Ramos (cell line): ENCODE measurements around the gene KRABD2.
"Not testable (repeated sequence)": the region's sequence is repeated elsewhere in the genome, so short reads cannot be mapped to it uniquely, and the experiment has no call there.

ENCODE experiments used
- in situ Hi-C: fragments of 300-500 bp; cut with MboI; formaldehyde crosslinking; loops from one replicate; pipeline ENCODE4 v1.14.3; 2022; ENCODE audit warnings: low sequenced_read_pairs; ENCODE audit not compliant: unreplicated experiment

The KRABD2 gene

GRCh38 chr17:8376271-8377067 is at the start of gene KRABD2:
KRABD2 (minus strand) TSS chr17:8376704.
- in situ Hi-C loops, result no loop called here

GRCh38 chr17:8421571-8421970 is 45.1 kb upstream of the KRABD2 start:
- in situ Hi-C loops, result no loop called here

DNA sequence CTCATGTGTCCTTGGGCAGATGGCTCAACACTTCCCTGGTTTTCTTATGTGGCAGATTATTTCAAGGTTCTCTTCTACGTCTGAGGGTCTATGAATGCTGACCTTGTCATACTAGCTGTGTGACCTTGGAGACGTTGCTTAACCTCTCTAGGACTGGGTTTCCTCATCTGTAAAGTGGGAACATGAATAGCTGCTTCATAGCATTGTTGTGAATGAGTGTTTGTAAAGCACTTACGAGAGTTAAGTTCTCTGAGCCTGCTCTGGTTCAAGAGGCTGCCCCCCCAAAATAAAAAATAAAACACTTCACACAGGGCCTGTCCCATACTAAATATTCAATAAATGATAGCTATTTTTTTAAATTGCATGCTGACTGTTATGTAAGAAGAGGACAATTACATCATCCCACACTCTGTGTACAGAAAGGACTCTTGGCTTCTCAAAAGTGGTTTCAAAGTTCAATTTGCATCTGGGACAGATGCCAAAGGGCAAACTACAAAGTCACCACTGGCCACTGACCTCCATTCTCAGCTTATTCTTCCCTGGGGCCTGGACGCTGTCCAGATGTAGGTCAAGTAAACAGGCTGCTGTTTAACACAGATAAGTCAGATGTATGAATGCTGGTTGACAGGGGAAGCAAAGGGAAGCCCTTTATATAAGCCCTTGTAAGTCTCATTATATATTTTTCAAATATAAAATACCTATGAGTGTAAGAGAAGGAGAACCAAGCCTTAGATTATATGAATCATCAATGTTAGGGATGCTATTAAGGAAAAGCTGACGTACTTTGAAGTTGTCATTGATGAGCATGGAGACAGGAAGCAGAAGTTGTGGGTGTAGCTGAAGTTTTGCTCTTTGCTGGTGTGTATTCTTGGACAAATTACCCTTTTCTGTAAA is 43.8 kb upstream of the KRABD2 start:
- in situ Hi-C loops, result no loop called here

GRCh38 chr17:8419305-8419704 is 42.8 kb upstream of the KRABD2 start:
- in situ Hi-C loops, result loop anchor here (10.0 kb wide), 1 partner anchor 325 kb away; the partner anchor contains the start of gene CCDC42

GRCh38 chr17:8418471-8418870 is 42.0 kb upstream of the KRABD2 start:
- in situ Hi-C loops, result loop anchor here (10.0 kb wide), 1 partner anchor 326 kb away; the partner anchor contains the start of gene CCDC42

- in situ Hi-C loops, result loop anchor here (10.0 kb wide), 1 partner anchor 327 kb away; the partner anchor contains the start of gene CCDC42
Observed at GRCh38 chr17:8417806-8418205, 41.3 kb upstream of the KRABD2 start.

DNA sequence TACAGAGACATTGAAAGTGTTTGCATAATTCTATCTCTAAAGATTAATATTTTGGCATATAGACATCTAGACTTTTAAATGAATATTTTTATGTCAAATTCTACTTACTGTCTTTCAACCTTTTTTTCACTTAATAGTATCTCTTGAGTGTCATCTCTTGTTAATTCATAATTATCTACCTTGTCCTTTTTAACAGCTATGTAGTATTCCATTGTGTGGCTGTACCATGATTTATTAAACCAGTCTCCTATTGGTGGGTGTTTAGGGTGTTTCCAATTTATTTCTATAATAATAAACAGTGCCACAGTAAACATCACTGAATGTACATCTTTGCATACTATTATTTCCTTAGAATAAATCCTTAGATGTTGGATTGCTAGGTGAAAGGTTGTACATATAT is 37.4 kb upstream of the KRABD2 start:
- in situ Hi-C loops, result loop anchor here (10.0 kb wide), 1 partner anchor 331 kb away; the partner anchor contains the start of gene CCDC42

- in situ Hi-C loops, result loop anchor here (10.0 kb wide), 1 partner anchor 331 kb away; the partner anchor contains the start of gene CCDC42
Observed at GRCh38 chr17:8413328-8413727, 36.8 kb upstream of the KRABD2 start.

DNA sequence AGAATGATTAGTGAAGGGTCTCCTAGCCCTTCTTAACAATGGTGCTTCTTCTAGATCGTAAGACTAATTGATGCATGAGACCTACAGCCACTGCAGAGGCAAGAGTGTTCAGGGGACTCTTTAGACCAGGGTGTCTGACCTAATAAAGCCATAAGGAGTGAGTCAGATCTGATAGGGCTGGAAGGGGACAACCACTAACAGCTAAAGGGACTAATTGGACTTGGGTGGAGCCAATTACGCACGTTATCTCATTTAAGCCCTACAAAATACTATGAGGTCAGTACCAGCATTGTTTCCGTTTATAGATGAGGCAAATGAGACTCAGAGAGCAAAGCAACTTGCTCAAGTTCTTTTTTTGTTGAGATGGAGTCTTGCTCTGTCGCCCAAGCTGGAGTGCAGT is 35.6 kb upstream of the KRABD2 start:
- in situ Hi-C loops, result loop anchor here (10.0 kb wide), 1 partner anchor 333 kb away; the partner anchor contains the start of gene CCDC42

GRCh38 chr17:8410883-8411238 is 34.4 kb upstream of the KRABD2 start:
- in situ Hi-C loops, result loop anchor here (10.0 kb wide), 1 partner anchor 334 kb away; the partner anchor contains the start of gene CCDC42

DNA sequence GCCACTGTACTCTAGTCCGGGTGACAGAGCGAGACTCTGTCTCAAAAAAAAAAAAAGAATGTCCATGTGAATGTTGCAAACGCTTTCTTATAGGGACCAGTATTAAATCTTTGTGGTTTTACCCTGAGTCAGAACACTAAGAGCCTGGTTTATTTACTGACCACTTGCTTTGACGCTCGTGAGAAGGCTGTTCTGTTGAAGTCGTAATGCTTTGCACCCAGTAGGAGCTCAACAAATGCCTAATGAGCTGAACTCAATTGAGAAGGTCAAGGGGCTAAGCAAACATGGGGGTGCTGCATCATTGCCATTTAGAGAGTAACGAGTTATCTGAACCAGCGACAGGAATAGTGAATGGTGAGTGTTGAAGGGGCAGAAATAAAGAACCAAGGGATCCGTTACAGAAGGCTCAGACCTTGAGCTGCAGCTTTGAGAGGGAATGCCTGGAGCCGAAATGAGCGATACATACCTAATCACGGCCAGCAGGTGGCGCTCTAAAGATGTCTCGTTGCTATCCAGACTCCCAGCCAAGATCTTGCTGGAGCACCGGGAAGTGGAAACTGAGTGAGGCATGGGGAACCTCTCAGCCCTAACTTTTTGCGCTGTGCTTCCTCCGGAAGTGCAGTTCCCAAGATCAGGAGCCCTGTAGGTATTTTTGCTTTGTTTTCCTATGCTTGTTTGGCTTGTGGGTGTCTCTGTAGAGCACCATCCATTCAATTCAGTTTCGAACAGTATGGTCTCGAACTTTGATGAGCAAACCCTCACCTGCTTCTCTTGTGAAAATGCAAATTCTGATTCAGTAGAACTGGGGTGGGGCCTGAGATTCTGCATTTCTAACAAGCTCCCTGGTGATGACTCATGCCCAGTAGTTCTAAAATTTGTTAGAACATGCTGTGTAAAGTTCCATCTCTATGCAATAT is 33.7 kb upstream of the KRABD2 start:
- in situ Hi-C loops, result loop anchor here (10.0 kb wide), 1 partner anchor 335 kb away; the partner anchor contains the start of gene CCDC42

DNA sequence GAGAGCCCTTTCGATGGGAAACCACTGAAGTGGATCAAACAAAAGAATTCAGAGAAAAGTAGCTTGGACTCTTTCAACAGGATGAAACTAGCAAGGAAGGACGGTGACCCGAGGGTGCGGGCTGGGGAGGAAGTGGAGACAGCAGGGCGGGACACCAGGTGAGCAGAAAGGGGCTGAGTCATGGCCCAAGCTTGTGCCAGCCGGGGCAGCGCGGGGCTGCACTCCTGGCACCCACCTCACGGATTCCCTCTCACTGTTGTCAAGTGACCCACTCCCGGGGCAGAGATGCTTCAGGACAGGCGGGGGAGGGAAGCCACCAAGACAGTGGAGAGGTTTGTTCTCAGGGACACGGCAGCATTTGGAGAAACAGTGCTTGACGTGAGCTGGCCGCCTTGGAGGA is 31.9 kb upstream of the KRABD2 start:
- in situ Hi-C loops, result no loop called here

- in situ Hi-C loops, result no loop called here
Observed at GRCh38 chr17:8406174-8406573, 29.7 kb upstream of the KRABD2 start.

- in situ Hi-C loops, result no loop called here
Observed at GRCh38 chr17:8405499-8406016, 29.1 kb upstream of the KRABD2 start.

GRCh38 chr17:8402921-8403536 is 26.5 kb upstream of the KRABD2 start:
- in situ Hi-C loops, result no loop called here

- in situ Hi-C loops, result no loop called here
Observed at GRCh38 chr17:8401107-8401506, 24.6 kb upstream of the KRABD2 start.

DNA sequence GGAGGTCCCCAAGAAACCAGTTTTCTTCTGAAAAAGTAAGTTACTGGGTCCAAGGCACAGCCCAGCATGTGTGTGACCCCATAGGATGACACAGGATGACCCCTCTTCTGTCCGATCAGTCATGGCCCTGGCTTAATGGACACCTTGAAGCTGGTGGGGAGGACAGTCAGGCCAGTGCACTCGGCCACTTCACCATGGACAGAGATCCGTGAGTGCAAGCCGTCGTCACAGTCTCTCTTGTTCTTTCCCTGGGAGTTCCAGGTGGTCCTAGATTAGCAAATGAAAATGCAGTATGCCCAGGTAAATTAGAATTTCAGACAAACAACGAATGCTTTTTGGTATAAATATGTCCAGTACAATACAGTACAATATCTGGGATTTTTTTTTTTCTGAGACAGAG is 22.5 kb upstream of the KRABD2 start:
- in situ Hi-C loops, result no loop called here

GRCh38 chr17:8397636-8398035 is 21.1 kb upstream of the KRABD2 start, which contains the start of gene RNF222:
RNF222 (minus strand) TSS chr17:8397827; CDS start chr17:8393461, 4,366 bp downstream.
- in situ Hi-C loops, result no loop called here

DNA sequence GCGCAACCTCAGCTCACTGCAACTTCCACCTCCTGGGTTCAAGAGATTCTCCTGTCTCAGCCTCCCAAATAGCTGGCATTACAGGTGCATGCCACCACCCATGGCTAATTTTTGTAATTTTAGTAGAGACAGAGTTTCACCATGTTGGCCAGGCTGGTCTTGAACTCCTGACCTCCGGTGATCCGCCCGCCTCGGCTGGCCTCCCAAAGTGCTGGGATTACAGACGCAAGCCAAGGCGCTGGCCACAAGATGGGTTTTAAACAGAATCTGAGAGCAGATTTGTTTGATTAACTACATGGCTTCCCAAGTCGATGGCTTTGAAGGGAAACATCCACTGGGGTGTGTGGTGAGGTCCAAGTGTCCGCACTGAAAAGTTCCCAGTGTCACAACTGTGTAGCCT is 18.0 kb upstream of the KRABD2 start:
- in situ Hi-C loops, result not testable (repeated sequence)
